GM12878 (cell line): ENCODE measurements around the gene CCDC177. TPM values are rescaled to one million over a fixed set of nuclear protein-coding genes. Genes with fewer than 3 reads are reported as not detected.

Experiments used
- ATAC-seq: fragments of 200-7000 bp; cut with Tn5 transposase; 3 replicates; pipeline ENCODE4 v1.9.1; 2020; ENCODE audit warnings: mild to moderate bottlenecking, moderate library complexity
- BruUV-seq: library from RNA; stranded (reverse); fragments of 400-500 nt; replicated peaks from 2 replicates; lab custom pipeline; 2021; lab: Mats Ljungman, UMichigan
- CTCF ChIA-PET: fragments of 300-600 bp; sonication (Branson Sonifier 250); formaldehyde crosslinking; extraction: SDS; loops from one replicate; lab custom pipeline; 2021; ENCODE audit warnings: inconsistent platforms; lab: Yijun Ruan, JAX
- POLR2A ChIA-PET: fragments of 350-600 bp; formaldehyde crosslinking; extraction: SDS; loops from one replicate; lab custom pipeline; 2021; ENCODE audit warnings: inconsistent platforms; lab: Charles Lee
- RAD21 ChIA-PET: fragments of 300-600 bp; sonication (Branson Sonifier 250); formaldehyde crosslinking; loops from one replicate; lab custom pipeline; 2023; ENCODE audit warnings: antibody characterized with exemption; ENCODE audit not compliant: unreplicated experiment; lab: Charles Lee
- SMC1A ChIA-PET: fragments of 300-600 bp; sonication (Branson Sonifier 250); formaldehyde crosslinking; loops from one replicate; lab custom pipeline; 2023; ENCODE audit not compliant: unreplicated experiment, uncharacterized antibody; lab: Charles Lee
- DNase-seq: peaks from one replicate; pipeline ENCODE4 v3.0.0-alpha.2; 2011; ENCODE audit warnings: low read depth, low spot score
- FAIRE-seq: peaks from 3 replicates; lab custom pipeline; 2011; peaks lifted over from hg19 to GRCh38; lab: Jason Lieb, UNC
- H2AFZ ChIP-seq: 2 replicates; pipeline ENCODE4 v1.6.0; 2011; ENCODE audit warnings: low read depth, low read length, control low read depth; ENCODE audit not compliant: control insufficient read depth
- H3K27ac ChIP-seq: 2 replicates; pipeline ENCODE4 v1.5.1; 2011; ENCODE audit warnings: control low read depth; ENCODE audit not compliant: control insufficient read depth, insufficient read depth
- H3K27me3 ChIP-seq, 2 experiments: replicated peaks in 1 of 2; 2 replicates each; pipeline versions ENCODE4 v1.6.0 to v1.6.1; 2011; ENCODE audit warnings: low read length in 1 of 2; ENCODE audit not compliant: control insufficient read depth in 2 of 2, insufficient read depth in 2 of 2
- H3K36me3 ChIP-seq, 2 experiments: 2 replicates each; pipeline ENCODE4 v1.5.1; 2011; ENCODE audit warnings: low read length in 1 of 2; ENCODE audit not compliant: control insufficient read depth in 2 of 2, insufficient read depth in 2 of 2
- H3K4me1 ChIP-seq: 2 replicates; pipeline ENCODE4 v1.6.1; 2011; ENCODE audit warnings: mild to moderate bottlenecking, low read length, moderate library complexity, mixed read lengths; ENCODE audit not compliant: control insufficient read depth, insufficient read depth
- H3K4me2 ChIP-seq: 2 replicates; pipeline ENCODE4 v1.6.0; 2011; ENCODE audit warnings: control low read depth; ENCODE audit not compliant: control insufficient read depth, insufficient read depth
- H3K4me3 ChIP-seq: fragments of 200-600 bp; sonication (generic); 2 replicates; pipeline ENCODE4 v1.5.1; 2016
- H3K79me2 ChIP-seq: 2 replicates; pipeline ENCODE4 v1.6.0; 2011; ENCODE audit warnings: low read length; ENCODE audit not compliant: control insufficient read depth, insufficient read depth
- H3K9ac ChIP-seq: 2 replicates; pipeline ENCODE4 v1.8.0; 2011; ENCODE audit warnings: low read length, control low read depth, mixed read lengths; ENCODE audit not compliant: control insufficient read depth, insufficient read depth
- H3K9me3 ChIP-seq: replicated peaks from 3 replicates; pipeline ENCODE4 v1.5.1; 2011; ENCODE audit warnings: mild to moderate bottlenecking, low read length; ENCODE audit not compliant: control insufficient read depth, insufficient read depth
- H4K20me1 ChIP-seq: 2 replicates; pipeline ENCODE4 v1.6.0; 2011; ENCODE audit not compliant: control insufficient read depth, insufficient read depth
- CHD4 ChIP-seq: fragments of 200-600 bp; sonication (generic); IDR thresholded peaks from 2 replicates; pipeline ENCODE4 v1.6.1; 2016; ENCODE audit warnings: mild to moderate bottlenecking
- DPF2 ChIP-seq: fragments of 450-650 bp; IDR thresholded peaks from 2 replicates; pipeline ENCODE4 v1.6.1; 2017; ENCODE audit warnings: mild to moderate bottlenecking
- E4F1 ChIP-seq: fragments of 450-650 bp; IDR thresholded peaks from 2 replicates; pipeline ENCODE4 v1.6.1; 2018; ENCODE audit warnings: borderline replicate concordance, mild to moderate bottlenecking; ENCODE audit not compliant: partially characterized antibody
- EED ChIP-seq: sonication (generic); IDR thresholded peaks from 2 replicates; pipeline ENCODE4 v1.6.1; 2016; ENCODE audit warnings: antibody characterized with exemption, low read depth
- FOXM1 ChIP-seq: IDR thresholded peaks from 2 replicates; pipeline ENCODE4 v1.6.1; 2012; ENCODE audit warnings: low read depth, mild to moderate bottlenecking, inconsistent platforms, low read length, moderate library complexity
- MTA3 ChIP-seq: IDR thresholded peaks from 2 replicates; pipeline ENCODE4 v1.6.1; 2012; ENCODE audit warnings: low read length, inconsistent platforms, borderline replicate concordance
- SMC3 ChIP-seq: IDR thresholded peaks from 2 replicates; pipeline ENCODE4 v1.6.1; 2011; ENCODE audit warnings: low read length, improper control_type of control experiment, borderline replicate concordance
- YBX1 ChIP-seq: fragments of 450-650 bp; IDR thresholded peaks from 2 replicates; pipeline ENCODE4 v1.6.1; 2016; ENCODE audit warnings: antibody characterized with exemption
- WGBS: methylation state at CpG from one replicate; pipeline ENCODE4 v1.1.6; 2016; ENCODE audit warnings: low lambda C conversion rate; ENCODE audit not compliant: insufficient replicate concordance, insufficient coverage; ENCODE audit errors: missing lambda C conversion rate; 5-methylcytosine and 5-hydroxymethylcytosine counted together
- in situ Hi-C: fragments of 300-500 bp; cut with MboI; formaldehyde crosslinking; loops from 9 replicates; pipeline ENCODE4 v1.14.3; 2018; ENCODE audit warnings: mixed read lengths
- intact Hi-C: fragments of 100-400 bp; cut with micrococcal nuclease; formaldehyde crosslinking; loops from one replicate; pipeline ENCODE4 v1.14.2; 2022; ENCODE audit not compliant: unreplicated experiment
- polyA plus RNA-seq, 11 experiments: library from polyadenylated mRNA; depleted of rRNA in 4 of 11; unstranded in 6 of 11; stranded (reverse) in 5 of 11; fragments of >200 nt; fragmentation: Nextera tagmentation in 4 of 11; fragmentation: Illumina TruSeq in 1 of 11; extraction: Ambion mirVana in 4 of 11; extraction: Trizol in 1 of 11; gene quantifications; 1 replicate in 1 of 11; 2 replicates in 10 of 11; pipeline versions ENCODE4 v1.2.1 to v1.2.3, GENCODE V29; 2011 to 2016; ENCODE audit warnings: inconsistent platforms in 2 of 11, missing spikeins in 2 of 11, low read depth in 1 of 11
- total RNA-seq, 4 experiments: library from RNA; depleted of rRNA in 3 of 4; stranded (reverse); fragments of >200 nt in 3 of 4; fragmentation: Illumina TruSeq in 1 of 4; extraction: Trizol in 1 of 4; gene quantifications; 2 replicates each; pipeline versions ENCODE4 v1.2.1 to v1.2.3, GENCODE V29; 2013 to 2021

The CCDC177 gene
- total and polyA plus RNA-seq, 10 of the 15 experiments (the other 5 are each of a cell fraction or from before 2014, with no cell fraction given): not detected

- DNase-seq (no peak), ATAC-seq (no peak), FAIRE-seq (no peak)
- TF ChIP-seq YBX1 (no peak), SMC3 (no peak), E4F1 (no peak), EED (no peak), MTA3 (no peak), CHD4 (no peak), FOXM1 (no peak), DPF2 (no peak)
- in situ Hi-C loops: loop anchor here (5.0 to 10.0 kb wide), 2 partner anchors 144 to 442 kb away; no protein-coding TSS in a partner anchor
- Histone ChIP-seq H3K27me3 (no peaks in the 10 kb centered on the region), H3K9me3 (no peaks in the 10 kb centered on the region; the same call in 2 of the 3 replicates), H3K79me2 (no peaks in the 10 kb centered on the region), H3K4me3 (no peak overlapping the region), H3K4me1 (no peaks in the 10 kb centered on the region), H3K4me2 (no peak overlapping the region), H4K20me1 (no peaks in the 10 kb centered on the region), H2AFZ (no peak overlapping the region), H3K9ac (no peak overlapping the region), H3K36me3 (no peaks in the 10 kb centered on the region), H3K27ac (no peak overlapping the region)
- WGBS: 31% methylated on average over 4 of the region's 4 CpGs
- ChIA-PET CTCF (interaction anchor here (0.7 to 4.2 kb wide), 7 partner anchors 11 to 340 kb away, joined by 3 to 21 read pairs (median 4); no protein-coding TSS in a partner anchor), SMC1A (no interaction called here), POLR2A (no interaction called here), RAD21 (no interaction called here)
- no TSS peak for BruUV-seq
- intact Hi-C loops: no loop called here
Observed at GRCh38 chr14:69582829-69583228, 8.2 kb upstream of the CCDC177 start.
